GM23248 (cell line): ENCODE data around the gene DYNC1LI1.

Experiments used
- EZH2 ChIP-seq: fragments of 200-600 bp; sonication (generic); IDR thresholded peaks from 2 replicates; pipeline ENCODE4 v1.6.1; 2018; ENCODE audit warnings: antibody characterized with exemption, mild to moderate bottlenecking; ENCODE audit not compliant: insufficient read depth, poor library complexity, severe bottlenecking
- EZH2phosphoT487 ChIP-seq: fragments of 200-600 bp; sonication (generic); IDR thresholded peaks from 2 replicates; pipeline ENCODE4 v1.6.1; 2018; ENCODE audit warnings: antibody characterized with exemption, moderate library complexity, mild to moderate bottlenecking, low read depth; ENCODE audit not compliant: insufficient read depth

GRCh38 chr3:32502946-32503286 lies 67.7 kb downstream of the DYNC1LI1 start:
- no peak for TF ChIP-seq EZH2phosphoT487
- TF ChIP-seq EZH2 = no peak
